Activated CD4-positive, alpha-beta T cell treated with anti-CD3 and anti-CD28 coated beads, Interleukin-2, Interleukin-4, amounts not matched to agents 100 ng/mL and 50 ng/mL, durations not matched to agents 16 hours and 8 hours (primary cell): ENCODE results near the gene CTAG1B.
"Not testable (repeated sequence)": the region's sequence is repeated elsewhere in the genome, so short reads cannot be mapped to it uniquely, and the experiment has no call there.

Experiments used
- DNase-seq: peaks from one replicate; pipeline ENCODE4 v3.0.0-alpha.2; 2020; ENCODE audit warnings: low spot score

The CTAG1B gene

GRCh38 chrX:154582994-154583393 lies 36.1 kb downstream of the CTAG1B start:
- not testable (repeated sequence) for DNase-seq

GRCh38 chrX:154575076-154575475 lies 44.0 kb downstream of the CTAG1B start:
- not testable (repeated sequence) for DNase-seq

- DNase-seq, result not testable (repeated sequence)
Observed at GRCh38 chrX:154573061-154573460, 46.0 kb downstream of the CTAG1B start.

- DNase-seq, result not testable (repeated sequence)
Observed at GRCh38 chrX:154570361-154570760, 48.7 kb downstream of the CTAG1B start.
